Keratinocyte (primary cell): ENCODE results near the gene SMYD3. TPM values are rescaled to one million over a fixed set of nuclear protein-coding genes. Genes with fewer than 3 reads are reported as not detected.

Experiments used
- DNase-seq: peaks from one replicate; pipeline ENCODE4 v3.0.0-alpha.2; 2011; ENCODE audit warnings: low read depth, missing footprints, low spot score
- FAIRE-seq: peaks from 2 replicates; lab custom pipeline; 2011; peaks lifted over from hg19 to GRCh38; lab: Jason Lieb, UNC
- H2AFZ ChIP-seq: 2 replicates; pipeline ENCODE4 v1.6.0; 2012; ENCODE audit warnings: low read length, control low read depth, inconsistent platforms; ENCODE audit not compliant: control insufficient read depth
- H3K27ac ChIP-seq: 2 replicates; pipeline ENCODE4 v1.5.1; 2011; ENCODE audit warnings: low read length; ENCODE audit not compliant: control insufficient read depth, insufficient read depth
- H3K27me3 ChIP-seq: 3 replicates; pipeline ENCODE4 v1.6.0; 2011; ENCODE audit warnings: low read length; ENCODE audit not compliant: control insufficient read depth, insufficient read depth; ENCODE audit errors: extremely low read depth
- H3K36me3 ChIP-seq, 2 experiments: 2 replicates in 1 of 2; 3 replicates in 1 of 2; pipeline ENCODE4 v1.5.1; 2011; ENCODE audit warnings: low read length in 2 of 2, mild to moderate bottlenecking in 1 of 2; ENCODE audit not compliant: control insufficient read depth in 2 of 2, insufficient read depth in 2 of 2; ENCODE audit errors: extremely low read depth in 1 of 2
- H3K4me1 ChIP-seq: 3 replicates; pipeline ENCODE4 v1.5.1; 2011; ENCODE audit warnings: low read length; ENCODE audit not compliant: control insufficient read depth, insufficient read depth; ENCODE audit errors: extremely low read depth
- H3K4me2 ChIP-seq: 3 replicates; pipeline ENCODE4 v1.6.0; 2011; ENCODE audit warnings: low read depth, low read length; ENCODE audit not compliant: control insufficient read depth, insufficient read depth; ENCODE audit errors: extremely low read depth
- H3K4me3 ChIP-seq, 3 experiments: fragments of 200-600 bp in 1 of 3; sonication (generic) in 1 of 3; 2 replicates in 2 of 3; 3 replicates in 1 of 3; pipeline ENCODE4 v1.5.1; 2011 to 2016; ENCODE audit warnings: low read length in 3 of 3, mild to moderate bottlenecking in 3 of 3, control low read depth in 2 of 3, inconsistent platforms in 1 of 3, low read depth in 1 of 3, mixed read lengths in 1 of 3, mixed run types in 1 of 3, moderate library complexity in 1 of 3; ENCODE audit not compliant: control insufficient read depth in 2 of 3, insufficient read depth in 2 of 3; ENCODE audit errors: extremely low read depth in 1 of 3
- H3K79me2 ChIP-seq: 2 replicates; pipeline ENCODE4 v1.6.0; 2012; ENCODE audit warnings: low read length; ENCODE audit not compliant: control insufficient read depth, insufficient read depth
- H3K9ac ChIP-seq: 3 replicates; pipeline ENCODE4 v1.6.0; 2011; ENCODE audit warnings: low read length; ENCODE audit not compliant: control insufficient read depth, insufficient read depth; ENCODE audit errors: extremely low read depth
- H3K9me1 ChIP-seq: 3 replicates; pipeline ENCODE4 v1.6.0; 2011; ENCODE audit warnings: low read length; ENCODE audit not compliant: control insufficient read depth, insufficient read depth; ENCODE audit errors: extremely low read depth
- H3K9me3 ChIP-seq: 2 replicates; pipeline ENCODE4 v1.5.1; 2012; ENCODE audit warnings: low read depth, low read length; ENCODE audit not compliant: control insufficient read depth
- H4K20me1 ChIP-seq: 3 replicates; pipeline ENCODE4 v1.6.0; 2011; ENCODE audit warnings: low read length; ENCODE audit not compliant: control insufficient read depth, insufficient read depth; ENCODE audit errors: extremely low read depth
- EZH2 ChIP-seq: IDR thresholded peaks from one replicate; pipeline ENCODE4 v1.6.1; 2012; ENCODE audit warnings: inconsistent platforms, mild to moderate bottlenecking, low read length, moderate library complexity
- dilution Hi-C: fragments of 300-500 bp; cut with MboI; formaldehyde crosslinking; loops from one replicate; pipeline ENCODE4 v1.7.0; 2020; ENCODE audit warnings: low sequenced_read_pairs; ENCODE audit not compliant: extremely low pct_ligation_motif_present
- polyA plus RNA-seq, 5 experiments: library from polyadenylated mRNA; depleted of rRNA in 3 of 5; stranded (reverse) in 3 of 5; stranded (forward) in 1 of 5; unstranded in 1 of 5; fragments of >200 nt; gene quantifications; 1 replicate in 1 of 5; 2 replicates in 3 of 5; 3 replicates in 1 of 5; pipeline versions ENCODE4 v1.2.1 to v1.2.3, GENCODE V29; 2011 to 2012; ENCODE audit warnings: missing spikeins in 2 of 5, low read depth in 1 of 5, low replicate concordance in 1 of 5
- TF ChIP-seq, protein P1 (sequence below), 3 experiments: IDR thresholded peaks in 1 of 3; conservative IDR thresholded peaks in 1 of 3; optimal IDR thresholded peaks in 1 of 3; 2 replicates in 2 of 3; 3 replicates in 1 of 3; pipeline versions ENCODE3 to v1.5.1; 2011; ENCODE audit warnings: low read length in 3 of 3, mild to moderate bottlenecking in 3 of 3, moderate library complexity in 2 of 3, control low read depth in 1 of 3, inconsistent platforms in 1 of 3; ENCODE audit not compliant: insufficient read depth in 2 of 3; ENCODE audit errors: extremely low read depth in 1 of 3

The SMYD3 gene
- polyA plus RNA-seq, 1 donor (not counting 4 experiments of a cell fraction or from before 2014, with no cell fraction given), result 31.0 TPM

DNA sequence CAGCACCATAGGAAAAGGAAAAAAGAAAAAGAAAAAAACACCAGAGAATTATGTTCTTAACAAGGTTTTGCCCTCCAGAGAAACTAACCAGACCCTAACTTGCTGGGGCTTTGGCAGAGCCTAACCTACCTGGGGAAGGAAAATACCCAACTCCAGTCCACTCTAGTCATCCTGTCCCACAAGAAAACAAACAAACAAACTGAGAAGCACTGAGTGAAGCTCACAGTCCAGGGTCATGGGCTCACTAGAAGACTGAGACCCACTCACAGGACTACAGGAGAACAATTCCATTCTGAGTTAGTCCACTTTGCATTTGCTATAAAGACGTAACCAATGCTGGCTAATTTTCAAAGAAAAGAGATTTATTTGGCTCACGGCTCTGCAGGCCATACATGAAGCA is 543.4 kb downstream of the SMYD3 start:
- no peaks in the 10 kb centered on the region for H3K9me1 ChIP-seq
- FAIRE-seq, result no peak
- H3K27ac ChIP-seq, result no peak overlapping the region
- H3K9ac ChIP-seq, result no peak overlapping the region
- no peaks in the 10 kb centered on the region for H3K36me3 ChIP-seq
- no peaks in the 10 kb centered on the region for H3K27me3 ChIP-seq
- dilution Hi-C loops, result no loop called here
- H3K79me2 ChIP-seq, result no peaks in the 10 kb centered on the region
- H4K20me1 ChIP-seq, result no peaks in the 10 kb centered on the region
- no peak overlapping the region for H3K4me3 ChIP-seq
- H3K9me3 ChIP-seq, result no peaks in the 10 kb centered on the region
- no peak overlapping the region for H3K4me2 ChIP-seq
- no peak overlapping the region for H2AFZ ChIP-seq
- no peak for DNase-seq
- TF ChIP-seq, protein P1, sequence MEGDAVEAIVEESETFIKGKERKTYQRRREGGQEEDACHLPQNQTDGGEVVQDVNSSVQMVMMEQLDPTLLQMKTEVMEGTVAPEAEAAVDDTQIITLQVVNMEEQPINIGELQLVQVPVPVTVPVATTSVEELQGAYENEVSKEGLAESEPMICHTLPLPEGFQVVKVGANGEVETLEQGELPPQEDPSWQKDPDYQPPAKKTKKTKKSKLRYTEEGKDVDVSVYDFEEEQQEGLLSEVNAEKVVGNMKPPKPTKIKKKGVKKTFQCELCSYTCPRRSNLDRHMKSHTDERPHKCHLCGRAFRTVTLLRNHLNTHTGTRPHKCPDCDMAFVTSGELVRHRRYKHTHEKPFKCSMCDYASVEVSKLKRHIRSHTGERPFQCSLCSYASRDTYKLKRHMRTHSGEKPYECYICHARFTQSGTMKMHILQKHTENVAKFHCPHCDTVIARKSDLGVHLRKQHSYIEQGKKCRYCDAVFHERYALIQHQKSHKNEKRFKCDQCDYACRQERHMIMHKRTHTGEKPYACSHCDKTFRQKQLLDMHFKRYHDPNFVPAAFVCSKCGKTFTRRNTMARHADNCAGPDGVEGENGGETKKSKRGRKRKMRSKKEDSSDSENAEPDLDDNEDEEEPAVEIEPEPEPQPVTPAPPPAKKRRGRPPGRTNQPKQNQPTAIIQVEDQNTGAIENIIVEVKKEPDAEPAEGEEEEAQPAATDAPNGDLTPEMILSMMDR (optimal IDR thresholded peaks at IDR 0.05 in 1 of 3, IDR thresholded peaks at IDR 0.05 in 1 of 3, conservative IDR thresholded peaks at IDR 0.05 in 1 of 3; ENCODE audit: extremely low read depth in 1 of 3, insufficient read depth in 2 of 3, low read length in 3 of 3), result no peak
- TF ChIP-seq EZH2, result no peak
- no peaks in the 10 kb centered on the region for H3K4me1 ChIP-seq

DNA sequence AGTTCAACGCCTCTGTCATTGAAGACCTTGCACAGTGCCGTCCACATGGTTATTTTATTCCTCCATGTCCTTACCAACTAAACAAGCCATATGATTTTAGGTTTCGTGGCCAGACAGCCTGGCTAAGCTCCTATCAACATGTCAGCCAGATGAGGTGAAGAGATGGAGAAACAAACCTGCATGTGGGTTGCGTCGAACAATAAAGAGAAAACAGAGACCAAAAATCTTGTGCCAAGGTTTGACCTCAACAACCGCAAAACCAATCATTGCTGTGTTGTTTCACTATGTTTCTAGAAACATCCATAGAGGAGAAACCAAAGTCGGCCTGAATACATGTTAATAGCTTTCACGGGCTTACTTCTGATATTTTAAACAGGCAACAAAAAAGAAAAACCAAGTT is 544.6 kb downstream of the SMYD3 start:
- TF ChIP-seq, protein P1 (optimal IDR thresholded peaks at IDR 0.05 in 1 of 3, IDR thresholded peaks at IDR 0.05 in 1 of 3, conservative IDR thresholded peaks at IDR 0.05 in 1 of 3; ENCODE audit: extremely low read depth in 1 of 3, insufficient read depth in 2 of 3, low read length in 3 of 3), result no peak
- TF ChIP-seq EZH2, result no peak
- Histone ChIP-seq H3K4me2 (no peak overlapping the region), H3K79me2 (no peaks in the 10 kb centered on the region), H3K4me1 (no peaks in the 10 kb centered on the region), H3K27ac (no peak overlapping the region), H3K9ac (no peak overlapping the region), H3K9me1 (no peaks in the 10 kb centered on the region), H3K9me3 (no peaks in the 10 kb centered on the region), H3K4me3 (no peak overlapping the region), H3K36me3 (no peaks in the 10 kb centered on the region), H2AFZ (no peak overlapping the region), H4K20me1 (no peaks in the 10 kb centered on the region), H3K27me3 (no peaks in the 10 kb centered on the region)
- dilution Hi-C loops, result no loop called here
- FAIRE-seq (no peak), DNase-seq (no peak)
